Fibroblast of lung (primary cell): ENCODE measurements around the gene NPM3.

Source experiments
- EZH2 ChIP-seq: IDR thresholded peaks from 2 replicates; pipeline ENCODE4 v1.5.1; 2012; ENCODE audit warnings: low read length, control low read depth, mild to moderate bottlenecking; ENCODE audit errors: missing control alignments
- TF ChIP-seq, protein P1 (sequence below), 2 donors: IDR thresholded peaks in 1 of 2; conservative IDR thresholded peaks in 1 of 2; 1 replicate in 1 of 2; 2 replicates in 1 of 2; pipeline ENCODE4 v1.5.1; 2011 to 2012; ENCODE audit warnings: low read length in 2 of 2, control low read depth in 1 of 2, inconsistent platforms in 1 of 2, low read depth in 1 of 2, mild to moderate bottlenecking in 1 of 2

DNA sequence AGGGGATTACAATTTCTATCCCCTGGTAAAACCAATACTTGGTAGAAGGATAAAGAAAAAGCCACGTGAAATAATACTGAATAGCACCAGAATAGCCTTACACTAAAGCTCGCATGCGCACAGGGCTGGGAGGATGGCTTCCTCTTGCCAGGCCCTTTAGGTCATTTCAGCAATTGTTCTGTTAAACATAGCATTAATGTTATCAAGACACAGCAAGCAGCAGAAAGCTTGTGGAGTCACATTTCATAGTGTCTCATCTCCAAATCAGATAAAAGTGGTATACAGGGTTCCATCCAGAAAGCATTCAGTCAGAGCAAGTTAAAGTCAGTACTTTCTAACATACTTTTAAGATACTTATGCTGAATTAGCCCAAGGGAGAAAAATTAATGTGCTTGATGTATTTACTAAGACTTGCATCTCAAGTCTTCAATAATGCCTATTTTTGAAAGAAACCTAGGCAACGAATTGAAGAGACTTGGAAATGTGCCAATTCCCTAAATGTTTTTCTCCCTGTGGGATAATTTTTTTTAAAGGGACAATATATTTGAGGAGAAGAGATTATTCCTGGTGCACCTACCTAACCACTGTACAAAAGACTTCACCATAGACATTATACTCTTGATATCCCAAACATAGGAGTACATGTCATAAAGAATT is 14.3 kb upstream of the NPM3 start:
- TF ChIP-seq, protein P1, sequence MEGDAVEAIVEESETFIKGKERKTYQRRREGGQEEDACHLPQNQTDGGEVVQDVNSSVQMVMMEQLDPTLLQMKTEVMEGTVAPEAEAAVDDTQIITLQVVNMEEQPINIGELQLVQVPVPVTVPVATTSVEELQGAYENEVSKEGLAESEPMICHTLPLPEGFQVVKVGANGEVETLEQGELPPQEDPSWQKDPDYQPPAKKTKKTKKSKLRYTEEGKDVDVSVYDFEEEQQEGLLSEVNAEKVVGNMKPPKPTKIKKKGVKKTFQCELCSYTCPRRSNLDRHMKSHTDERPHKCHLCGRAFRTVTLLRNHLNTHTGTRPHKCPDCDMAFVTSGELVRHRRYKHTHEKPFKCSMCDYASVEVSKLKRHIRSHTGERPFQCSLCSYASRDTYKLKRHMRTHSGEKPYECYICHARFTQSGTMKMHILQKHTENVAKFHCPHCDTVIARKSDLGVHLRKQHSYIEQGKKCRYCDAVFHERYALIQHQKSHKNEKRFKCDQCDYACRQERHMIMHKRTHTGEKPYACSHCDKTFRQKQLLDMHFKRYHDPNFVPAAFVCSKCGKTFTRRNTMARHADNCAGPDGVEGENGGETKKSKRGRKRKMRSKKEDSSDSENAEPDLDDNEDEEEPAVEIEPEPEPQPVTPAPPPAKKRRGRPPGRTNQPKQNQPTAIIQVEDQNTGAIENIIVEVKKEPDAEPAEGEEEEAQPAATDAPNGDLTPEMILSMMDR (conservative IDR thresholded peaks at IDR 0.05 in 1 of 2, IDR thresholded peaks at IDR 0.05 in 1 of 2; ENCODE audit: low read depth in 1 of 2, low read length in 2 of 2): no peak
- no peak for TF ChIP-seq EZH2
